Spinal cord (tissue), 10 donors: ENCODE results near the gene GRIK2. TPM values are rescaled to one million over a fixed set of nuclear protein-coding genes. Genes with fewer than 3 reads are reported as not detected.

Experiments used
- DNase-seq, 6 donors: peaks; one replicate each; pipeline versions ENCODE4 v3.0.0 to v3.0.0-alpha.2; 2013 to 2015; ENCODE audit warnings: low spot score in 6 of 6, low read depth in 4 of 6
- H3K27ac ChIP-seq: one replicate; pipeline ENCODE4 v1.5.1; 2013; ENCODE audit warnings: low read depth, low read length, control low read depth
- H3K27me3 ChIP-seq: one replicate; pipeline ENCODE4 v1.6.1; 2013; ENCODE audit warnings: low read length; ENCODE audit not compliant: control insufficient read depth, insufficient read depth
- H3K36me3 ChIP-seq: one replicate; pipeline ENCODE4 v1.6.1; 2013; ENCODE audit warnings: low read length; ENCODE audit not compliant: control insufficient read depth, insufficient read depth
- H3K4me1 ChIP-seq: one replicate; pipeline ENCODE4 v1.6.1; 2013; ENCODE audit warnings: low read length; ENCODE audit not compliant: control insufficient read depth, insufficient read depth
- H3K4me3 ChIP-seq: one replicate; pipeline ENCODE4 v1.5.1; 2013; ENCODE audit warnings: low read depth, low read length, control low read depth
- H3K9me3 ChIP-seq: one replicate; pipeline ENCODE4 v1.6.1; 2013; ENCODE audit warnings: low read length; ENCODE audit not compliant: control insufficient read depth, insufficient read depth
- WGBS: methylation state at CpG from one replicate; pipeline ENCODE4 v1.1.5; 2013; ENCODE audit warnings: missing lambda C conversion rate; ENCODE audit not compliant: insufficient coverage; 5-methylcytosine and 5-hydroxymethylcytosine counted together
- polyA plus RNA-seq, 2 donors: library from polyadenylated mRNA; unstranded; fragments of 120-200 nt; gene quantifications; one replicate each; pipeline ENCODE4 v1.2.1, GENCODE V29; 2013; ENCODE audit not compliant: insufficient read length in 2 of 2
- total RNA-seq, 2 donors: library from RNA; depleted of rRNA in 1 of 2; stranded (reverse); fragments of 120-200 nt in 1 of 2; fragments of >200 nt in 1 of 2; gene quantifications; one replicate each; pipeline versions ENCODE4 v1.2.3 to v1.2.4, GENCODE V29; 2013 to 2014
- donor health status: healthy.

The GRIK2 gene
- total and polyA plus RNA-seq, 4 donors = 25.3 to 92.4 (median 54.7) TPM

- Histone ChIP-seq H3K4me1 (no peaks in the 10 kb centered on the region), H3K27me3 (no peaks in the 10 kb centered on the region), H3K9me3 (no peaks in the 10 kb centered on the region), H3K36me3 (no peaks in the 10 kb centered on the region), H3K4me3 (no peak overlapping the region), H3K27ac (no peak overlapping the region)
- WGBS = no CpG with 5 or more reads among the region's 1 CpG
- no peak for DNase-seq
Measured at GRCh38 chr6:101722471-101722870, 329.0 kb downstream of the GRIK2 start.

DNA sequence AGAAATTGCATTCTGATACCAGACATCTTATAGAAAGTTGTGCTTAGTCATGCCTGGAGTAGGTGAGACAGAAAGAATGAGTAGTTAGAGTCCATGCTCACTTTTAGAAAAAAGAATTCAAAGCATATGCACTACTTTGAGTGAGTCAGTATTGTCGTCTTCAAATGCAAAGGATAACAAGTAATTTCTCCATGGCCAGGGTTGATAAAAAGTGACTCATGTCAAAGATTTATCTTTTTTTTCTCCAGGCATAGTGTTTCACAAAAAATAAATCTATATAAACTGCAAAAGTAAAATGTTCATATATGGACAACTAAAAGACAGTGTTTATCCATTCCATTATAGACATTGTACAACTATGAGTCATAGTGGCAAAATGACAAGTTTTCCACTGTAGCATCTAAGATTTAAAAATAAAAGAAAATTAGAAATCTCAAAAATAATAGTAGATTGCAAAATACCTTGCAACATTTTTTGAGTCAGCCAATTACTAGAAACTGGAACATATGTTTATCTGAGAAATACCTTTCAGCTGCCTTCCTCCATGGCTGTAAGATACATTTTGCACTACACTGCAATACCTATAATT, 329.6 kb downstream of the GRIK2 start:
- no peak overlapping the region for H3K27ac ChIP-seq

DNA sequence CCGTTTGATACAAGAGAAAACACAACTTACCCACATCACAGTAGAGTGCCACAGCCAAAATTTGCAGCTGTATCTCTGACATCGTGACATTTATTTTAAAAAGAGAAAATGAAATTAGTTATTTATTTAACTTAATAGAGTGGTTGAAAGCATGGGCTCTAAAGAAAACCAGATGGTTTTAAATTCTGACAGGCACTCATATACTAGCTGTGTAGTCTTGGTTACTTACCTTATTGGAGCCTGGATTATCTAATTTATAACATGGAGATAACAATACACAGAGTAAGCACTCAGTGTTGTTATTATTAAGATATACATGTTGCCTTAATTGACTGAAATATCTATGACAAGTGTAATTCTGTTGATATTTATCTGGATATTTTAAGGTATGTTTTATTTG, 334.9 kb downstream of the GRIK2 start:
- no peaks in the 10 kb centered on the region for H3K4me1 ChIP-seq
- H3K27me3 ChIP-seq = no peaks in the 10 kb centered on the region
- no peaks in the 10 kb centered on the region for H3K9me3 ChIP-seq
- no peaks in the 10 kb centered on the region for H3K36me3 ChIP-seq
- DNase-seq = no peak
- no CpG with 5 or more reads among the region's 2 CpGs for WGBS
- no peak overlapping the region for H3K27ac ChIP-seq
- no peak overlapping the region for H3K4me3 ChIP-seq

More for the DNA sequence above, 329.6 kb downstream of the GRIK2 start:
- no peaks in the 10 kb centered on the region for H3K9me3 ChIP-seq
- no peak for DNase-seq
- H3K27me3 ChIP-seq = no peaks in the 10 kb centered on the region
- no peak overlapping the region for H3K4me3 ChIP-seq
- no peaks in the 10 kb centered on the region for H3K4me1 ChIP-seq
- WGBS = no CpG with 5 or more reads among the region's 1 CpG
- H3K36me3 ChIP-seq = no peaks in the 10 kb centered on the region

- Histone ChIP-seq H3K27ac (no peak overlapping the region), H3K27me3 (no peaks in the 10 kb centered on the region), H3K36me3 (no peaks in the 10 kb centered on the region), H3K4me1 (no peaks in the 10 kb centered on the region), H3K4me3 (no peak overlapping the region), H3K9me3 (no peaks in the 10 kb centered on the region)
- peak in 2 of 6 donors; percentile 31 to 82 for DNase-seq
Measured at GRCh38 chr6:101728956-101729355, 335.4 kb downstream of the GRIK2 start.

DNA sequence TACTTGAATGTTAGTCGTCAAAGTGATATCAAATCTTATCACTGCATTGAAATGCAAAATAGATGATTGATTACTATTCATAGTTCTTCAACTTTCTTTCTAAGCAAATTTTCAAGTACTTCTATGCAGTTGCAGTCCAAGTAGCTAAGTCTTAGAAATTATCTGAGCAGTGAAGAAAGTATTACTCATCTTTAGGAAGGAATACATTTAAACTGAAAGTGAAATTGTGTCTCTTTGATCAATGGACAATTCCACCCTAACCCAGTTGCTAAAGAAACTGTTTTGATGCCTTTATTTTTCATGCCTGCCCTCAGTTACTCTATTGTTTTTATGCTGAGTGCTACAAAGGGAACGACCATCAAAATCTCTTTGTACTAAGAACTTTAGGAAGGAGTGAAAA, 337.4 kb downstream of the GRIK2 start:
- no peak overlapping the region for H3K27ac ChIP-seq
- WGBS = no CpG with 5 or more reads among the region's 2 CpGs
- no peaks in the 10 kb centered on the region for H3K36me3 ChIP-seq
- H3K4me3 ChIP-seq = no peak overlapping the region
- no peaks in the 10 kb centered on the region for H3K27me3 ChIP-seq
- peaks cover under 1% of the 10 kb centered on the region for H3K9me3 ChIP-seq
- no peaks in the 10 kb centered on the region for H3K4me1 ChIP-seq
- no peak for DNase-seq

GRCh38 chr6:101733899-101734298, 340.4 kb downstream of the GRIK2 start:
- H3K27ac ChIP-seq = no peak overlapping the region
- no peak overlapping the region for H3K4me3 ChIP-seq
- no peaks in the 10 kb centered on the region for H3K27me3 ChIP-seq
- H3K9me3 ChIP-seq = peaks cover 2% of the 10 kb centered on the region
- no peak for DNase-seq
- no peaks in the 10 kb centered on the region for H3K4me1 ChIP-seq
- no peaks in the 10 kb centered on the region for H3K36me3 ChIP-seq

- Histone ChIP-seq H3K36me3 (no peaks in the 10 kb centered on the region), H3K9me3 (peaks cover 2% of the 10 kb centered on the region), H3K27ac (no peak overlapping the region), H3K4me3 (no peak overlapping the region), H3K27me3 (no peaks in the 10 kb centered on the region), H3K4me1 (no peaks in the 10 kb centered on the region)
- no CpG with 5 or more reads among the region's 1 CpG for WGBS
- no peak for DNase-seq
Measured at GRCh38 chr6:101738481-101738880, 345.0 kb downstream of the GRIK2 start.

- Histone ChIP-seq H3K27ac (no peak overlapping the region), H3K4me1 (no peaks in the 10 kb centered on the region), H3K36me3 (no peaks in the 10 kb centered on the region), H3K9me3 (peaks cover 2% of the 10 kb centered on the region), H3K4me3 (no peak overlapping the region), H3K27me3 (no peaks in the 10 kb centered on the region)
- WGBS = no CpG with 5 or more reads among the region's 2 CpGs
- DNase-seq = no peak
Measured at GRCh38 chr6:101740631-101741030, 347.1 kb downstream of the GRIK2 start.

- H3K36me3 ChIP-seq = no peaks in the 10 kb centered on the region
- no peak for DNase-seq
- no peaks in the 10 kb centered on the region for H3K27me3 ChIP-seq
- WGBS = no CpG with 5 or more reads among the region's 2 CpGs
- no peak overlapping the region for H3K27ac ChIP-seq
- H3K9me3 ChIP-seq = no peaks in the 10 kb centered on the region
- no peak overlapping the region for H3K4me3 ChIP-seq
- H3K4me1 ChIP-seq = no peaks in the 10 kb centered on the region
Measured at GRCh38 chr6:101741474-101742171, 348.1 kb downstream of the GRIK2 start.

- Histone ChIP-seq H3K27me3 (no peaks in the 10 kb centered on the region), H3K4me1 (no peaks in the 10 kb centered on the region), H3K4me3 (no peak overlapping the region), H3K27ac (no peak overlapping the region), H3K36me3 (no peaks in the 10 kb centered on the region), H3K9me3 (no peaks in the 10 kb centered on the region)
- no peak for DNase-seq
Measured at GRCh38 chr6:101747160-101747559, 353.7 kb downstream of the GRIK2 start.
